PC-3 (cell line): ENCODE results near the gene PRKAR1B. TPM values are rescaled to one million over a fixed set of nuclear protein-coding genes. Genes with fewer than 3 reads are reported as not detected.

Experiments used
- ATAC-seq: fragments of 200-7000 bp; cut with Tn5 transposase; 2 replicates; pipeline ENCODE4 v1.9.1; 2020; ENCODE audit warnings: mild to moderate bottlenecking, moderate library complexity
- BruUV-seq: library from RNA; stranded (reverse); fragments of 400-500 nt; replicated peaks from 2 replicates; lab custom pipeline; 2021; lab: Mats Ljungman, UMichigan
- CTCF ChIA-PET: fragments of 300-600 bp; sonication (Branson Sonifier 250); formaldehyde crosslinking; loops from one replicate; lab custom pipeline; 2022; ENCODE audit warnings: antibody characterized with exemption; lab: Charles Lee
- POLR2A ChIA-PET: fragments of 300-600 bp; sonication (Branson Sonifier 250); formaldehyde crosslinking; loops from one replicate; lab custom pipeline; 2022; ENCODE audit warnings: antibody characterized with exemption; ENCODE audit not compliant: unreplicated experiment; lab: Charles Lee
- DNase-seq: peaks from one replicate; pipeline ENCODE4 v3.0.0-alpha.2; 2015
- H2AFZ ChIP-seq: fragments of 300-600 bp; sonication (generic); 2 replicates; pipeline ENCODE4 v1.6.0; 2016; ENCODE audit warnings: antibody characterized with exemption, low read length
- H3F3A ChIP-seq: fragments of 300-600 bp; sonication (generic); one replicate; pipeline ENCODE4 v1.6.0; 2017; ENCODE audit warnings: antibody characterized with exemption, low read length, control low read depth, mild to moderate bottlenecking; ENCODE audit not compliant: unreplicated experiment
- H3K27ac ChIP-seq: fragments of 300-600 bp; sonication (generic); 2 replicates; pipeline ENCODE4 v1.5.1; 2016; ENCODE audit warnings: mild to moderate bottlenecking, low read length
- H3K27me3 ChIP-seq: fragments of 300-600 bp; sonication (generic); 2 replicates; pipeline ENCODE4 v1.6.1; 2016; ENCODE audit warnings: low read length, mixed read lengths
- H3K36me3 ChIP-seq: fragments of 300-600 bp; sonication (generic); 2 replicates; pipeline ENCODE4 v1.6.1; 2016; ENCODE audit warnings: low read depth, mixed run types, low read length, mixed read lengths
- H3K4me1 ChIP-seq: fragments of 300-600 bp; sonication (generic); 2 replicates; pipeline ENCODE4 v1.5.1; 2016; ENCODE audit warnings: low read length; ENCODE audit not compliant: insufficient read depth
- H3K4me2 ChIP-seq: fragments of 300-600 bp; sonication (generic); 2 replicates; pipeline ENCODE4 v1.6.0; 2016; ENCODE audit warnings: low read length
- H3K4me3 ChIP-seq: fragments of 300-600 bp; sonication (generic); 2 replicates; pipeline ENCODE4 v1.5.1; 2016; ENCODE audit warnings: mild to moderate bottlenecking, low read length, mixed read lengths
- H3K79me2 ChIP-seq: fragments of 300-600 bp; sonication (generic); 2 replicates; pipeline ENCODE4 v1.6.1; 2017; ENCODE audit warnings: low read length, mixed read lengths
- H3K9ac ChIP-seq: fragments of 300-600 bp; sonication (generic); 2 replicates; pipeline ENCODE4 v1.6.0; 2016; ENCODE audit warnings: mild to moderate bottlenecking, low read length
- H3K9me2 ChIP-seq: fragments of 300-600 bp; sonication (generic); replicated peaks from 2 replicates; pipeline ENCODE4 v1.6.1; 2016; ENCODE audit warnings: mixed run types, low read length, mixed read lengths
- H3K9me3 ChIP-seq: fragments of 300-600 bp; sonication (generic); 2 replicates; pipeline ENCODE4 v1.6.1; 2016; ENCODE audit warnings: low read length, mixed read lengths
- H4K20me1 ChIP-seq: fragments of 300-600 bp; sonication (generic); 2 replicates; pipeline ENCODE4 v1.6.1; 2016; ENCODE audit warnings: low read length, mixed read lengths
- CTCF ChIP-seq: fragments of 300-600 bp; sonication (generic); conservative IDR thresholded peaks from 2 replicates; pipeline ENCODE4 v1.5.1; 2017; ENCODE audit warnings: antibody characterized with exemption, low read depth, mild to moderate bottlenecking, low read length
- EZH2 ChIP-seq: fragments of 300-600 bp; sonication (generic); IDR thresholded peaks from one replicate; pipeline ENCODE4 v1.6.1; 2017; ENCODE audit warnings: antibody characterized with exemption, mild to moderate bottlenecking, low read length; ENCODE audit not compliant: unreplicated experiment
- EZH2phosphoT487 ChIP-seq: fragments of 300-600 bp; sonication (generic); IDR thresholded peaks from 2 replicates; pipeline ENCODE4 v1.6.1; 2018; ENCODE audit warnings: mild to moderate bottlenecking, antibody characterized with exemption, low read length, borderline replicate concordance
- intact Hi-C: fragments of 100-400 bp; cut with micrococcal nuclease; formaldehyde crosslinking; loops from 2 replicates; pipeline ENCODE4 v1.9.0; 2023
- total RNA-seq: library from RNA; depleted of rRNA; stranded (reverse); fragments of >200 nt; gene quantifications from 2 replicates; pipeline ENCODE4 v1.2.3, GENCODE V29; 2014

The PRKAR1B gene
- total RNA-seq, 1 experiment from 2014 or later, result 15.6 TPM

- Histone ChIP-seq H3K9me2 (no peaks in the 10 kb centered on the region), H4K20me1 (no peaks in the 10 kb centered on the region), H3K36me3 (peaks cover 3% of the 10 kb centered on the region; the same call in 1 of the 2 replicates), H3K4me2 (no peak overlapping the region), H2AFZ (no peak overlapping the region), H3K27ac (no peak overlapping the region), H3F3A (no peaks in the 10 kb centered on the region), H3K4me1 (no peaks in the 10 kb centered on the region), H3K4me3 (no peak overlapping the region), H3K9ac (no peak overlapping the region), H3K27me3 (no peaks in the 10 kb centered on the region), H3K9me3 (peaks cover 4% of the 10 kb centered on the region; the same call in 1 of the 2 replicates), H3K79me2 (no peaks in the 10 kb centered on the region)
- no TSS peak for BruUV-seq
- ChIA-PET CTCF (no interaction called here), POLR2A (no interaction called here)
- intact Hi-C loops, result no loop called here
- ATAC-seq, result no peak
- TF ChIP-seq EZH2, result no peak
- no peak for TF ChIP-seq CTCF
- no peak for TF ChIP-seq EZH2phosphoT487
- DNase-seq, result no peak
Observed at GRCh38 chr7:683526-684205, 43.4 kb downstream of the PRKAR1B start.

DNA sequence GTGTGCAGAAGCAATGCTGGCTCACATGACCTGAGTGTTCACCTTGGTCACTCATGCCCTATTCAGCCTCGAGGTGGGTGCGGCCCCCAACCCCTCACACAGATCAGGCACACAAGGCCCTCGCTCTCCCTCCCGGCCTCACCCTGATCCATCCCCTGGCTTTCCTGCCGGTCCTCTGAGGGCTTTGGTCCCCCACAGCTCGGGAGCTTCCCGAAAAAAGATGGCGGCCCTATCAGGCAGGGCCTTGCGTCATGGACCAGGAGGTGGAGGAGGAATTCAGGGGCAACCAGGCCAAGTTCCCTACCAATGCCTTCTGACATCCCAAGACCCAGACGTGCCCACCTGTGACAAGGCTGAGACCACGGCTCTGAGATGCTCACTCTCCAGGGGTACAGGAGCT is 44.3 kb downstream of the PRKAR1B start:
- BruUV-seq, result no TSS peak

More for the DNA sequence above, 44.3 kb downstream of the PRKAR1B start:
- Histone ChIP-seq H3K9me3 (peaks cover 3% of the 10 kb centered on the region; the same call in 1 of the 2 replicates), H3K79me2 (no peaks in the 10 kb centered on the region), H3K4me1 (no peaks in the 10 kb centered on the region), H3K36me3 (peaks cover 3% of the 10 kb centered on the region; the same call in 1 of the 2 replicates), H3K9ac (no peak overlapping the region), H3K4me3 (no peak overlapping the region), H4K20me1 (no peaks in the 10 kb centered on the region), H3F3A (no peaks in the 10 kb centered on the region), H3K9me2 (no peaks in the 10 kb centered on the region), H3K27me3 (no peaks in the 10 kb centered on the region), H3K4me2 (no peak overlapping the region), H2AFZ (no peak overlapping the region), H3K27ac (no peak overlapping the region)
- POLR2A ChIA-PET, result no interaction called here
- no peak for DNase-seq
- intact Hi-C loops, result no loop called here
- no peak for ATAC-seq
- no peak for TF ChIP-seq EZH2phosphoT487
- TF ChIP-seq CTCF, result no peak
- TF ChIP-seq EZH2, result no peak
- CTCF ChIA-PET, result no interaction called here
